GM19240 (cell line): ENCODE measurements around the gene SUCO.

Experiments
- DNase-seq: peaks from one replicate; pipeline ENCODE4 v3.0.0; 2011; ENCODE audit warnings: low spot score; ENCODE audit not compliant: insufficient read length

The SUCO gene

GRCh38 chr1:172514108-172514507, 18.8 kb upstream of the SUCO start:
- DNase-seq: no peak

- DNase-seq: no peak
Measured at GRCh38 chr1:172515436-172515835, 17.5 kb upstream of the SUCO start.

- no peak for DNase-seq
Measured at GRCh38 chr1:172515927-172516326, 17.0 kb upstream of the SUCO start.

GRCh38 chr1:172517081-172517480, 15.9 kb upstream of the SUCO start:
- DNase-seq: no peak

- no peak for DNase-seq
Measured at GRCh38 chr1:172517545-172517944, 15.4 kb upstream of the SUCO start.

GRCh38 chr1:172529304-172529703, 3.6 kb upstream of the SUCO start:
- DNase-seq: no peak

- DNase-seq: no peak
Measured at GRCh38 chr1:172530000-172530399, 3.0 kb upstream of the SUCO start.

GRCh38 chr1:172531412-172532182, 1.4 kb upstream of the SUCO start:
- DNase-seq: no peak

GRCh38 chr1:172532183-172532699, 709 bp upstream of the SUCO start:
- peak; percentile 62 for DNase-seq

GRCh38 chr1:172533513-172534151, 682 bp downstream of the SUCO start:
- no peak for DNase-seq

- DNase-seq: no peak
Measured at GRCh38 chr1:172536256-172536655, 3.3 kb downstream of the SUCO start.

GRCh38 chr1:172537366-172537765, 4.4 kb downstream of the SUCO start:
- DNase-seq: no peak

GRCh38 chr1:172537827-172538391, 5.0 kb downstream of the SUCO start:
- no peak for DNase-seq

GRCh38 chr1:172540635-172541034, 7.7 kb downstream of the SUCO start:
- no peak for DNase-seq

GRCh38 chr1:172544481-172545104, 11.6 kb downstream of the SUCO start:
- DNase-seq: no peak

- no peak for DNase-seq
Measured at GRCh38 chr1:172545396-172546004, 12.6 kb downstream of the SUCO start.

- DNase-seq: no peak
Measured at GRCh38 chr1:172547071-172547470, 14.1 kb downstream of the SUCO start.

- DNase-seq: no peak
Measured at GRCh38 chr1:172549621-172550280, 16.8 kb downstream of the SUCO start.

- no peak for DNase-seq
Measured at GRCh38 chr1:172551279-172551678, 18.3 kb downstream of the SUCO start.

GRCh38 chr1:172554915-172555314, 22.0 kb downstream of the SUCO start:
- no peak for DNase-seq

GRCh38 chr1:172556461-172556860, 23.5 kb downstream of the SUCO start:
- DNase-seq: no peak
